Activated naive CD4-positive, alpha-beta T cell treated with Interleukin-2 at 50 U/mL for 16 hours (primary cell): ENCODE results near the gene MSRB1.
"Not testable (repeated sequence)": the region's sequence is repeated elsewhere in the genome, so short reads cannot be mapped to it uniquely, and the experiment has no call there.

Source experiments
- DNase-seq: peaks from one replicate; pipeline ENCODE4 v3.0.0-alpha.2; 2020

The MSRB1 gene

DNA sequence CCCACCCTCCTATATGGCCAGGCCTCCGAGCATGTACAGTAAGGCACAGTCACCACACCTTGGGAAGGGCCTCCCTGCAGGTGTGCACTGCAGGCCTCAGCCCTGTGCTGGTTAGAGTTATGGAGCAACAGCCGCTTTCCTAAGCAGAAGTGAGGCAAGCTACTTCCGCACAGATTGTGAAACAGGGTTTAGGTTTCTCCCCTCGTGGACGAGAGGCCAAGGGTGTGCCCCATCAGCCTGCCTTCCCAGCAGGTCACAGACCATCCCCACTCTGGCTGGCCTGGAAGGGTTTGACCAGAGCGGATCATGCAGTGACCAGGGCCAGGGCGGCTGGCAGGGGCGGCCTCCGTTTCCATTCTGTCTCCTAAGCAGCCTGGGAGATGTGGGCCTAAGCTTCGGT is 4.7 kb downstream of the MSRB1 start:
- no peak for DNase-seq

DNA sequence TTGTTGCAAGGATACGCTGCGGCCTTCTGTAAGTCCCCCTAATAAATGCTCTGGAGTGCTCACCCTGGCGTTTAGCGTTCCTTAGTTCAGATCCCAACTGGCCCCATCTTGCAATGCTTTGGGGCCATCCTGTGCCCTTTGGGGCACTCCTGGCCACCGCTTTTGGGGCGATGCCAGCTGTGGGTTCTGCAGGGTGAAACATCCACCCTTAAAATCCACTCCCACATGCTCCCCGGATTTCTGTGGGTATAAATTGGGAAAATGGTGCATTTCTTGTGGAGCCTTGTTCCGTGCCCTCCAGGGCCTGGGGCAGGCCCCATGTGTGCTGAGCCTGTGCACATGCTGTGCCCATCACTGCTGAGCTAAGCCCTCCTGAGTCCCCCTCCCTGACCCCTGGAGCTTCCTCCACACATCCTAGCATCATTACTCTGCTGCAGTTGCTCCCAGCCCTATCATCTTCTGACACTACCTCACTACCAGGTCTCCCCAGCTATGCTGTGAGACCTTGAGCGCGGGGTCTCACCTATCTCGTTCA is 6.0 kb downstream of the MSRB1 start:
- DNase-seq: no peak

DNA sequence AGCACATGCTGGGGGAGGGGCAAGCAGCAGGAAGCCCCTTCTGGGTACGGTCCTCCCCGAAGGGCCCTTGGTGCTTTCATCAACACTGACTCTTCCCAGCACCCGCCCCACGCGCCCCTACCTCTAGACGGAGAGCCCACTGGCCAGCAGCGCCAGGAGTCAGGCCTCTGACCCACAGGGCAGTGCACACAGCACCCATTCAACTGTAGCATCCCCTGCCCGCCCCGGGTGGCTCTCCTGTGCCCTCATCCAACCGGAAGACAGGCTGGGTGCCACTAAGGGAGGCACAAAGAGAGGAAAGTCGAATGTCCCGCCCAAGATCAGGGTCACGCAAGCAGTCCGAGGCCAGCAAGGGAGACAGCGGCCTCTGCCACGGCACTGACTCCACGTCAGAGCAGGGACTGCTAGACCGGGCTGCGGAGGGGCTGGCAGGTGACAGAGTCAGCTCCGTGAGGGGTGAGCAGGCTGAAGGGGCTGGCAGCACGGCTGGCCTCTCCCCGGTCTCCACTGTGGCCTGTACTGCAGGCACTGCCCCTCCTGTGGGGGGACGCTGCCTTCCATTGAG is 9.8 kb downstream of the MSRB1 start:
- no peak for DNase-seq

DNA sequence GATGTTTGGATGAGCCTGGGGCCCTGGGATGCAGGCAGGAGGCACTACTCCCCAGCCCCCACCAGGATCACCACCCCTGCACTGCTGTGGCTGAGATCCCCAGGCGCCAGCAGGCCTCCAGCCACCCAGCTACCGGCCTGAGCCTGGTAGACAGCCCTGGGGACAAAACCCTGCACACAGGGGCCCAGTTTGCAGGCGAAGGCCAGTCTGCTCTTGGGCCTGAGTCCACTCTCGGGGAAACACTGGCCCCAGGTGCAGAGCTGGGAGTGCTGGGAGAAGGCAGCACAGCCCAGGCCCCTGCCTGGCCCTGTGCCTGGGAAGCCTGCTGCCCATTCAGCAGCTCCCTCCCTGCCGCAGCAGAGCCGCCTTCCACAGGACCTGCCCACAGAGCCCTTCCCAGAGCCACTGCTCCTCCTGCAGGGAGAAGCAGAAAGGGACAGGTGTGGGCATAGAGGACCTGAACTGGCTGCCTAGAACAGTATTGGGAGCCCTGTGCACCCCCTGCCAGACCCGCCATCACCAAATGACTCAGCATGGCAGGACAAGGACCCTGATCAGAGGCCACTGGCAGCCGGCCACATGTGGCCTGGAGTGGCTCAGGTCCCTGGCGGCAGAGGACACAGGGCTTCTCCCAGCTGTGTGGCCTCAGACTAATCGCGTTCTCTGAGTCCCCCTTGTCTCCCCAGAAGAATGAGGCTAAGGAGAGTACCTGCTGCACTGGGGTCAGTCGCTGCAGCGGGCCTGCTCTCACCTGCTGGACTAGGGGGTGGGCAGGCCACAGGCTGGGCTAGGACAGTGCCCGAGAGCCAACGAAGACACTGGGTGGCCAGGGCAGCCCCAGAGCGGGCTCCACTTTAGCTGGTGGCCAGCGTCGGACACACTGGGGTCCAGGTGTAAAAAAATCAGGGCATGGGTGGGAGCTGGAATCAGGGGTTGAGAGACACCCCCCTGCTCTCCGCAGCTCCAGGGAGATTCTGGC is 10.7 kb downstream of the MSRB1 start:
- no peak for DNase-seq

DNA sequence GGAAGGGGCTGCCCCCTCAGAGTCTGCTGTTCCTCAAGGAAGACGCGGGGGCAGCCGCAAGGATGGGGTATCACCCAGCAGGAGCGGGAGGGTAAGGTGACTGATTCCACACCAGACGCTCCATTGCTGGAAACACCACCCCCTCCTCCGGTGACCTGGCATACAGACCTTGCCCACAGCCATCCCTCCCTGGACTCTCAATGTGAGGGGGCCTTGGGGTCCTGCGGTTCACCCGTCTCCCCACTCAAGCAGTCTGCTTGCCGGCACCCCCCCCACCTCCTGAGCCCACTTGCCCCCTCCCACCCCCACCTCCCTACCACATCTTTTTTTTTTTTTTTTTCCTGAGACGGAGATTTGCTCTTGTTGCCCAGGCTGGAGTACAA is 12.7 kb downstream of the MSRB1 start:
- DNase-seq: no peak

DNA sequence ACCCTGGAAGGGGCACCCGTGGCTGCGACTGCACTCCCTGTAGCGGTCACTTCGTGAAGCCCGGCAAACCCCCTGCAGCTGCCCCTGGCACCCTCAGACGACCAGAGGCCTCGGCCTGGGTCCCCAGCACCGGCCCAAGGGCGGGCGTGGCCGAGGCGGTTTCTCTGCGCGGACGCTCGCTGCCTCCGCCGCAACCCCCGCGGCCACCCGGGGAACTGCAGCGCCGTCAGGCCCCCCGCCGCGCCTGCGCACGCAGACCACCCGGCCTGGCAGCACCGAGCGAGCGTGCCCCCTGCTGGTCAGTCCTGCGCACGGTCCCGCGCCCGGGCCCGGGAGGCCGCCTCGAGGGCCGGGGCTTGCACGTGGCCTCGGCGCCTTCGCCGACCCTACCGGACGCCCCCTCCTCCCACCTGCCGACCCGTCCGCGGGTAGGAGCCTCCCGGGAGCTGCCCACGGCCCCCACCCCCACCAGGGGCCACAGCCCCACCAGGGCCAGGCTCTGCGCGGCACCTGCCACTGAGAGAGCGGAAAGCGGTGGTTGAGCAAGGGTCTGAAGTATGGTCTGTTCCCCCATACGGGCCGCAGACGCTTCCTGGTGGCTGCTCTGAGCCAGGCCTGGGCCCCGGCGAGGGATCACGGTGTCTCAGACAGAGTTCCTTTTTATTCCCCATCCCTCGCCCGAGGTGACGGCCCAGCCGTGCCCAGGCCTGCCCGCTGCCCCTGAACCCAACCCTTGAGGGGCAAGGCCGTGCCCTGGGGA is 13.2 kb downstream of the MSRB1 start:
- peak; percentile 92 for DNase-seq

DNA sequence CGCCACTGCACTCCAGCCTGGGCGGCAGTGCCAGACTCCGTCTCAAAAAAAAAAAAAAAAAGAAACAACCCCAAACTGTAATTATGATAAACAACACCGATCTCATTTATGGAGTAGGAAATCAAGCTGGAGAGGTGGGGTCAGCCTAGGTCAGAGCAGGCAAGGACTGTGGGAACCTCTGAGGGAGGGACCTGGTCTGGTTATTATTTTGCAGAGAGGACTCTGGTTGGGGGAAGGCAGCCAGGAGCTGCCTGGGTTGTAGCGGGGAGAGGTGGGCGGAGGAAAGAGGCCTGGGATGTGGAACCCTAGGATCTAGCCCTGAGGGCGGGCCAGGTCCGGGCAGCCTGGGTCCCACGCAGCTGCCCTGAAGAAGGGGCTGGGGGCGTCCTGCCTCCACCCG is 13.9 kb downstream of the MSRB1 start:
- DNase-seq: no peak

DNA sequence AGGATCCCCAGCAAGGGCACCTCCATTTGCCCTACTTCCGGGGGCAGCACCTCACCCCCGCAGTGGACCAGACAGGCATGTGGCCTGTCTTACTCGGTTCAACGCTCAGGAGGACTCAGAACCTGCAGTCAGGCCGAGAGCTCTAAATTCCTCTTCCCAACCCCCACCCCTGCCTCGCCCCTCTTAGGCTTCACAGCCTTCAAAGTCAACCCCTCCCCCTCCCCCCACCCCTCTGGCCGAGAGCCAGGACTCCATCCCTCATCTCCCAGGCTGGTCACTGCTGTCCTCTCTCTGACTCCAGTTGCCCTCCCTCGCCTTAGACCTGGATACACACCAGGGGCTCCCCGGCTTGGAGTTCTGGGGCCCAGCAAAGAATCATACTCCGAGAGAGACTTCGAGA is 16.7 kb downstream of the MSRB1 start:
- DNase-seq: no peak

DNA sequence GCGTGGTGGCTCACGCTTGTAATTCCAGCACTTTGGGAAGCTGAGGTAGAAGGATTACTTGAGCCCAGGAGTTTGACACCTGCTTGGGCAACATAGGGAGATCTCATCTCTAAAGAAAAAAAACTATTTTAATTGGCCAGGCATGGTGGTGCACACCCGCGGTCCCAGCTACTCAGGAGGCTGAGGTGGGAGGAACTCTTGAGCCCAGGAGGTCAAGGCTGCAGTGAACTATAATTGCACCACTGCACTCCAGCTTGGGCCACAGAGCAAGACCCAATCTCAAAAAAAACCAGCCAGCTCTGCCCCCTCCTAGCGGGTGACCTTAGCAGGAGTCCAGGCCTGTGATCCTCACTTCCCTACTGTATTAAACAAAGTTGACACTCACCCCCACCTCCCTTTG is 18.9 kb downstream of the MSRB1 start:
- DNase-seq: no peak

DNA sequence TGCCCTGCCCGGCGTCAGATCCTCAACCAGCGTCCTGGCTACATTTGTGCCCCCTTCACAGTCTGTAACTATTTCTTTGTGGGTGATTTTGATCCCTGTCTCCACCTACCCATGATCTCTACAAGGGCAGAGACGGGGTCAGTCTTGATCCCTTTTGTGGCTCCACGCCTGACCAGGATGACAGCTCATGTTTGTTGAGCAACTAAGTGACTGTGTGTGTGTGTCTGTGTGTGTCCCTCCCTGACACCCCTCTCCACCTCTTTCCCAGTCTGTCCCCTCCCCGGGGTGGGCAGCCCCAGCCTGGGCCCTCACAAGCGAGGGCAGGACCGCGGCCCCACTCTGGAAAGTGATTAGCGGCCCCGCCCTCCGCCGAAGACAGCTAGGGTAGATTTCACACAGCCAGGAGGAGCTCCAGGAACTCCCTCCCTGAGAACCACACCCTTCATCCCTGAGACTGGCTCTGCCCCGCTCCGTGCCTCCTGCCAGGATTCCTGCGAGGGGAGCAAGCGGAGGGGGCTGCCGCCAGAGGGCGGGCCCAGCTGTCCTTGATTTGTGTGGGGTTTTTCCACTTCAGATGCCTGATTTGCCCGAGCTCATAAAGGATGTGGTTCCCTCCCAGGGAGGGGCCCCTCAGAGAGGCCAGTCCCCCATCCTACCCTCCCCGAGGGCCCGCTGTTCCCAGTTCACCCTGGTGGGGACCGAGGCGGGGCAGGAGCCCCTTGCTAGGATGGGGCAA is 19.5 kb downstream of the MSRB1 start:
- peak; percentile 15 for DNase-seq

DNA sequence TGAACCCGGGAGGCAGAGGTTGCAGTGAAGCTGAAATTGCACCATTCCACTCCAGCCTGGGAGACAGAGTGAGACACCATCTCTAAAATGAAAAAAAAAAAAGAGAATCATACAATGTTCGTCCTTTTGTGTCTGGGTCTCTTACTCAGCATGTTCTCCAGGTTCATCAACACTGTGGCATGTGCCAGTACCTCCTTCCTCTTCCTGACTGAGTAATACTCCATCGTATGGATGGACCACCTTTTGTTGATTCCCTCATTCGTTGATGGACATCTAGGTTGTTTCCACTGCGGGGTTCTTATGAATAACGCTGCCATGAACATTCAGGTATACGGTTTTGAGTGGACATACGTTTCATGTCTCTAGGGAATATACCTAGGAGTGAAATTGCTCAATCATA is 20.6 kb downstream of the MSRB1 start:
- no peak for DNase-seq

DNA sequence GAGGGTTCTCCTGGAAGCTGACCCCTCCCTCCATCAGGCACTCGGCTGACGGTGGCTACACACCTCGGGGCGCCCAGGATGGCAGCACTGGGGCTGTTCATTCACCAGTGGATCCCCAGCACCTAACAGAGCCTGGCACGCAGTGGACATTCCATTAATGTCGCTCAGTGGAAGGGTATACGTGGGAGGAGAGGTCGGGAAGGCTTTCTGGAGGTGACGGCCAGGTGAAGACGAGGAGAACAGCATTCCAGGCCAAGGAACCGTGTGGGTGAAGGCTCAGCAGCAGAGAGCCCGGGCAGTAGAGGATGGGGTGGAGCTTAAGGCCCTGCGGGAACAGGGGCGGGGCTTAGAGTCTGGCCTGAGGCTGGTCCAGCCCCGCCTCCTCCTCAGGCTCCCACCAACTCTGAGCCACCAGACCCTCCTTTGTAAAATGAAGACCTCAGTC is 22.2 kb downstream of the MSRB1 start:
- no peak for DNase-seq

DNA sequence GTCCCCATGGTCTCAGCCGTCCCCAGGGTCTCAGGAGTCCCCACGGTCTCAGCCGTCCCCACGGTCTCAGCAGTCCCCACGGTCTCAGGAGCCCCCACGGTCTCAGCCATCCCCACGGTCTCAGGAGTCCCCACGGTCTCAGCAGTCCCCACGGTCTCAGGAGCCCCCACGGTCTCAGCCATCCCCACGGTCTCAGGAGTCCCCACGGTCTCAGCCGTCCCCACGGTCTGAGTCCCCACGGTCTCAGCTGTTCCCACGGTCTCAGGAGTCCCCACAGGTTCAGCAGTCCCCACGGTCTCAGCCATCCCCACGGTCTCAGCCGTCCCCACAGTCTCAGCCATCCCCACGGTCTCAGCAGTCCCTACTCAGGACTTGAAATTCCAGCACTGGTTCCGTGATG is 22.9 kb downstream of the MSRB1 start:
- not testable (repeated sequence) for DNase-seq

DNA sequence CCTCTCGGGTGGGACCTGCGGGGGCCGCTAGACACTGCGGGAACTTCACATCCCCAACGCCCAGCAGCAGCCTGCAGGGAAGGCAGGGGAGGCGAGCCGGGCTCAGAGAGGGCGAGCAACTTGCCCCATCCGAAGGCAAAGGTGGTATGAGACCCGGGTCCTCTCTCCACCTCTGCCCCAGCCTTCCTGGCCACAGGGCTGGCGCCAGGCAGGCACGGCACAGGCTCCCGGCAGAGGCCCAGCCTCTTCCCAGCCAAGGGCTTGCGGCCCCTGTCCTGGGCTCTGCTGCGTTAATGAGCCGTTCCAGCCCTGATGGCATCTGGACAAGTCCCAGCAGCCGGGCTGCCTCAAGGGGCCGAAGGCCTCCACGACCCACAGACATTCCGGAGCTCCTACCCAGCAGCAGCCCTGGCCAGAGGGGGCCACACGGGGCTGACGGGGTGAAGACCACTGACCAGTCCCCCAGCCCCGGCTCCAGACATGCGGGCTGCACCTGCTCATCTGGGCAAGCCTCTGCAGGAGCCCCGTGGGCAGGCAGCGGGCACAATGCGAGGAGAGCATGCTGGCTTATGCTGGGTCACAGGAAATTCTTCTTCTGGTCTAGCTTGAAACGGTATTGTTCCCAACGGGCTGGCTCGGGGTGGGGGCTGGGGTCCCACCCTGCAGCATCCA is 23.5 kb downstream of the MSRB1 start:
- DNase-seq: no peak

DNA sequence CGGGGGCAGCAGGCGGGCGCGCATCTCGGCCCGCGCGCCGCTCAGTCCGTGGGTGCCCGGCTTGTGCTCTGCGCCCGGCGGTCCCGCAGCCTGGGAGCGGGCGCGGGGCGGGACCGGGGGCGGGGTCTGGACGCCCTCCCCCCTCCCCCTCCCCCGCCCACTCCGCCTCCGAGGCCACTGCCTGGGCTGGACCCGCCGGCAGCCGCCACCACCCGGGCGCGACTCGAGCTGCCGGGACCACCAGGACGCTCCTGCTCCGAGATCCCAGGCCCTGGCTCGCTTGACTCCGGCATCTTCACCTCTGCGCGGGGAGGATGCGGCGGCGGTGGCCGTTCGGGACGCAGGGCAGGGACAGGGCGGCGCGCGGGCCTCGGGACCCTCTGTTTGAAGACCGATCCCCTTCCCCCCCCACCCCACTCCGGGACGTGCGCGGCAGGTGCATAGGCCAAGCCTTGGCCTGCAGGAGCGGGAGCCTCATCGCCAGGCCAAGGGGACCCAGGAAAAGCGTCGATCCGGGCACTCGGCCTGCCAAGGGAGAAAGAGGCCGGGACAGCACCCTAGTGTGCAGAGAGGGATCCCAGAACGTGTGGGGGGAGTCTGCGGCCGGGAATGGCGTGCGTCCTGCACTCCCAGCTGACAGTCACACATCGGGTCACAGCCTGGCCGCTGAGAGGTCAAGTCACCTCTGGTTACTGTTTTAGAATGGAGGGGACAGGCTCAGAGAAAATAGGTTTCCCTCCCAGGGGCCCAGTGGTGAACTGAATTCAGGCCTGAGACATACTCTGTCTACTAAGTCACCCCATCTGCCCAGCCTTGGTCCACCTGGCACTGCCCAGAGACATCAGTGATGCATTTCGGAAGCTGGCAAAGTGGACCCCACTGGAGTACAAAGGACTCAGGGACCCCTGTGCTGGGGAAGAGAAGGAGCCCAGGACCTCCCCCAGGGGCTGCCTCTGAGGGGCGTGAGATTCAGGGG is 24.4 kb downstream of the MSRB1 start, which contains the start of gene HS3ST6:
Gene HS3ST6 (minus strand): TSS at position 65 of the 976 bp plus-strand sequence. CDS start 92 bp downstream, outside the sequence.
- DNase-seq: no peak

DNA sequence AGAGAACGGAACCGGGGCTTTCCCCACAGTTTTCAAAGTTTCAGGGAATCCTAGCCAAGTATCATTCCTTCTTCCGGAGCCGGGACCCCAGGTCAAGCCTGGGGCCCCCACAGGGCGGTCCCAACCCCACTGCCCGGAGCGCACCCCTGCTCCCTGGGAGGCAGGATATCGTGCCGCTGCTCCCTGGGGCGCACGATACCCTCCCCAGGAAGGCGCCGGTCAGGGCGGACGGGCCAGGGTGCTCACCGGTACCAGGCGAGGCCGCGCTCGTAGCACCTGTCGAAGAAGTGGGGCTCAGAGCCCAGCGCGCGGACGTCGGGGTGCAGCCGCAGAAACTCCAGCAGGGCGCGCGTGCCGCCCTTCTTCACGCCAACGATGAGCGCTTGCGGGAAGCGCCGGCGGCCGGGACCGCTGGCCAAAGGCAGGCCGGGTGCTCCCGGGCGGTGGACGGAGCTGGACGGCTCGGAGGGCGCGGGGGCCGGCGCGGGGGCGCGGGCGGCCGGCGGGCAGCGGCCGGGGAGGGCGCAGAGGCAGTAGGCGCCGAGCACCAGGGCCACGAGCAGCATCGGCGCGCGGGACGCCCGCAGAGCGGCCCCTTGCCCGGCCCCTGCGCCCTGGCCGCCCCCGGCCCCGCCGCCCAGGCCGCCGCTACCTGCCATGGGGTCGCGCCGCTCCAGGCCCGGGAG is 25.2 kb downstream of the MSRB1 start:
- DNase-seq: no peak

DNA sequence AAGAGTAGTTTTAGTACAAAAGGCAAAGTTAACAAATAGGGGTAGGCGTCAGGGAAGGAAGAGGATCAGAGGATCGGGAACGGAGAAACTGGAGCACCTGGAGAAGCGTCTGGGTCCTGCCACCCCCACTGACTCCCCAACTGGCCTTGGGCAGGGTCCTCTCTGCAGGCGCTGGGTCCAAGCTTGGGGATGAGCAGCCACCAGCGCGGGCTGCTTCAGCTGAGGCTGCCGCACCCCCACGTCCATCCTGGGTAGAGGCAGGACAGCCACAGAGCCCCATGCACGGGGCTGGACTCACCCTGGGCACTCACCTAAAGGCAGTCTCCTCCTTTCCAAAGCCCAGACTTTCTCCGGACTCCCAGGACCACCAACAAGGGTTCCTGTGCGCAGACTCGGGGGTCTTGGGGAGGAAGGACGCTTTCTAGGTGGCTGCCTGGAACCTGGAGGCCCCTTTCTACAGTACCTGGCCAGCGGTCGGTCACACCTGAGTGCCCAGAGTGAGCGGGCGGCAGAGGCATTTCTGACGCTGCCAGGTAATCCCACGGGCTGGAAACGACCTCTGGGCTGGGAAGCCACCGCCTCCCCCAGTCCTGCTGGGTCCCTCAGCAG is 25.8 kb downstream of the MSRB1 start:
- no peak for DNase-seq

DNA sequence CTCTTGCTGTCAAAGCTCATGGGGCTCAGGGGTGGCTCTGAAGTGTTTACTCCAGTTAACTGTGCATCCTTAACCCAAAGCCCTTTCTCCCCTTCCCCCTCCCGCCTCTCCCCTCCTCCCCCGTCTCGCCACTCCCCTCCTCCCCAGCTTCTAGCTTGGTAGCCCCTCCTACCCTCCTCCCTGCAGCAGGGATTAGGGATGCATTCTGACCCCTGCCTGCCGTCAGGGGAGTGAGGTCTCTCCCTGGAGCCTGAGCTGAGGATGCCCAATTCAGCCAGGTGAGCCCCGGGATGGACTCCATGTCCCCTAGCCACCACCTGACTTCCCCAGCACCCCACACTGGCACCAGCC is 26.4 kb downstream of the MSRB1 start:
- no peak for DNase-seq

DNA sequence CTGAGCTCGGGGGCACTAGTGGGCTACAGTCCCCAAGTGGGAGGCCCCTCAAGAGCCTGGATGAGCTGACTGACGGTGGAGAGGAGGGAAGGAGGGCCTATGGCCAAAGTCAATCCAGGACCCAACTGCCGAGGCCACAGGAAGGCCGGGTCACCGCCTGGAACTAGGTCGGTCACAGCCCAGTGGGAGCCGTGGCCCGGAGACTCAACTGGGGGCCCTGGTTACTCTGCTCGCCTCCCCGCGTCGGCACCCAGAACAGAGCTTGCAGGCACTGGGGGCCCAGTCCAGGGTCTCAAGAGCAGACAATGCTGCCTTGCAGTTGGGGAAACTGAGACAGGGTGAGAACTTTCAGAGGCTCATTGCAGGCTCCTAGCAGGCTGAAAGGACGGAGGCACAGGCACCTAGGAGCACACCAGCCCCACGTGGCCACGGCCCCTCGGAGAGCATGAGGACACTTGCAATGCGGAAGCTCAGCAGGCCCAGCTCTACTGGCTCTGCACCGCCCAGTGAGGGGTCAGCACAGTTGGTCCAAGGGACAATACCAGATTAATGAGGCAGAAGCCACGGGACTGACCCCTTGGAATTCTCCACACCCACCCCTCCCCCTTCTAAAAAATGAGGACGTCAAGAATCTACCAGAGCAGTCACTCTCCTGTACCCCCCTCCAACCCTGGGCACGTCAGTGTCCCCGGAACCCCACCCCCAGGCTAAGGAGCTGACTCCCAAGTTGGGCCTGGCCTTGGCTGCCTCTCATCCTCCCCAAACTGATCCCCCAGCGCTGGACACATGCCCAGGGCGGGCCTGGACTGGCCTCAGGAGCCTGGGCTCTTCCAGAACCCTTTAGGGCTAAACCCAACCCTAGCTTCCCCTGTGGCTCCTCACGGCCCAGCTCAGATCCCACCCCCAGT is 27.0 kb downstream of the MSRB1 start:
- no peak for DNase-seq
